ENCODE data around the gene SIN3B.

SIN3B gene

GRCh38 chr19:16896146-16897028, 67.2 kb downstream of the SIN3B start (continued):
- TF ChIP-seq ZNF513 (tag by site-specific recombination; IDR thresholded peaks at IDR 0.05) (no peak), YY2 (tag by site-specific recombination; IDR thresholded peaks at IDR 0.05) (no peak), ZNF701 (tag by site-specific recombination; IDR thresholded peaks at IDR 0.05) (no peak), ZNF561 (tag by site-specific recombination; IDR thresholded peaks at IDR 0.05; ENCODE audit: borderline replicate concordance) (0 out of 2 replicates have a peak, but pooled peaks have one; percentile 27), ZBTB49 (tag by site-specific recombination; IDR thresholded peaks at IDR 0.05; ENCODE audit: low read depth) (no peak), ZBTB11 (tag by site-specific recombination; conservative IDR thresholded peaks at IDR 0.05; ENCODE audit: low read depth) (no peak), ZNF138 (tag by site-specific recombination; IDR thresholded peaks at IDR 0.05; ENCODE audit: borderline replicate concordance) (no peak), ZNF449 (tag by site-specific recombination; IDR thresholded peaks at IDR 0.05) (no peak), SCRT1 (tag by site-specific recombination; IDR thresholded peaks at IDR 0.05; ENCODE audit: borderline replicate concordance) (no peak), ZNF692 (tag by site-specific recombination; IDR thresholded peaks at IDR 0.05) (no peak), ZNF830 (tag by site-specific recombination; IDR thresholded peaks at IDR 0.05; ENCODE audit: low read depth) (no peak), ZNF558 (tag by site-specific recombination; IDR thresholded peaks at IDR 0.05) (no peak), ZNF843 (tag by site-specific recombination; IDR thresholded peaks at IDR 0.05) (no peak), ZSCAN16 (tag by site-specific recombination; IDR thresholded peaks at IDR 0.05) (no peak), ZIC2 (tag by site-specific recombination; IDR thresholded peaks at IDR 0.05) (peak; percentile 51), GLI4 (tag by site-specific recombination; IDR thresholded peaks at IDR 0.05) (no peak), ZNF146 (tag by site-specific recombination; IDR thresholded peaks at IDR 0.05) (no peak), ZFHX2 (tag by site-specific recombination; conservative IDR thresholded peaks at IDR 0.05) (0 out of 2 replicates have a peak, but pooled peaks have one; percentile 13), PRDM4 (tag by site-specific recombination; IDR thresholded peaks at IDR 0.05) (peak; percentile 24; the same call in 1 of the 2 replicates), PBX3 (CRISPR knock-in tag; IDR thresholded peaks at IDR 0.05) (no peak), ZNF433 (tag by site-specific recombination; IDR thresholded peaks at IDR 0.05; ENCODE audit: low read depth) (no peak), ZNF114 (tag by site-specific recombination; IDR thresholded peaks at IDR 0.05) (no peak), ZNF112 (tag by site-specific recombination; IDR thresholded peaks at IDR 0.05) (no peak)
